ENCODE results near the gene SWI5.

DNA sequence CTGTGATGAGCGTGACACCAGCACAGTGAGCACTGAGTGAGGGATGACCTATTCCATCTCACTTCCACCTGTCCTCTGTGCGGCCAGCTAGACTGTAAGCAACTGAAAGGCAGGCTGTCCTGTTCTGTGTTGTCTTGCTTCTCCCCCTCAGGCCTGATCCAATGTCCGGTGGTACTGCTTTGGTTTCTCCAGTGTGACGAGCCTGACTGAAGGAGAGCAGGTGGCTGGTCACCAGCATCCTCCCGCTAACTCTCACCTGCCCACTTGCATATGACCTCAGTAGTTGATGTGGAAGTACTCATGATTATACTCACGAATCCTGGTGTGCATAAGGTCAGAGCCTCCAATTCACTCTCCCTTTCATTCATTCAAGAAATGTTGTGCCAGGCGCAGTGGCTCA lies 61.9 kb downstream of the SWI5 start:
- TF ChIP-seq, protein P1, sequence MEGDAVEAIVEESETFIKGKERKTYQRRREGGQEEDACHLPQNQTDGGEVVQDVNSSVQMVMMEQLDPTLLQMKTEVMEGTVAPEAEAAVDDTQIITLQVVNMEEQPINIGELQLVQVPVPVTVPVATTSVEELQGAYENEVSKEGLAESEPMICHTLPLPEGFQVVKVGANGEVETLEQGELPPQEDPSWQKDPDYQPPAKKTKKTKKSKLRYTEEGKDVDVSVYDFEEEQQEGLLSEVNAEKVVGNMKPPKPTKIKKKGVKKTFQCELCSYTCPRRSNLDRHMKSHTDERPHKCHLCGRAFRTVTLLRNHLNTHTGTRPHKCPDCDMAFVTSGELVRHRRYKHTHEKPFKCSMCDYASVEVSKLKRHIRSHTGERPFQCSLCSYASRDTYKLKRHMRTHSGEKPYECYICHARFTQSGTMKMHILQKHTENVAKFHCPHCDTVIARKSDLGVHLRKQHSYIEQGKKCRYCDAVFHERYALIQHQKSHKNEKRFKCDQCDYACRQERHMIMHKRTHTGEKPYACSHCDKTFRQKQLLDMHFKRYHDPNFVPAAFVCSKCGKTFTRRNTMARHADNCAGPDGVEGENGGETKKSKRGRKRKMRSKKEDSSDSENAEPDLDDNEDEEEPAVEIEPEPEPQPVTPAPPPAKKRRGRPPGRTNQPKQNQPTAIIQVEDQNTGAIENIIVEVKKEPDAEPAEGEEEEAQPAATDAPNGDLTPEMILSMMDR (IDR thresholded peaks at IDR 0.05; ENCODE audit: insufficient read depth, low read length, poor library complexity, severe bottlenecking) = no peak
- TF ChIP-seq EZH2phosphoT487 (conservative IDR thresholded peaks at IDR 0.05; ENCODE audit: low read length) = no peak
